Smooth muscle cell (in vitro differentiated cells): Measurements from ENCODE around the gene PRRC2B. TPM values are rescaled to one million over a fixed set of nuclear protein-coding genes. Genes with fewer than 3 reads are reported as not detected.
"Not testable (repeated sequence)": the region's sequence is repeated elsewhere in the genome, so short reads cannot be mapped to it uniquely, and the experiment has no call there.

ENCODE experiments used
- DNase-seq: peaks from one replicate; lab custom pipeline; 2025; ENCODE audit not compliant: unreplicated experiment; lab: John Stamatoyannopoulos, UW
- H2AFZ ChIP-seq: fragments of 200-600 bp; sonication (generic); 2 replicates; pipeline ENCODE4 v1.6.0; 2016; ENCODE audit warnings: antibody characterized with exemption, low read depth, mild to moderate bottlenecking
- H3F3A ChIP-seq: fragments of 200-600 bp; sonication (generic); 2 replicates; pipeline ENCODE4 v1.6.0; 2017; ENCODE audit warnings: antibody characterized with exemption, low read depth
- H3K27ac ChIP-seq: fragments of 200-600 bp; sonication (generic); 2 replicates; pipeline ENCODE4 v1.5.1; 2016; ENCODE audit warnings: low read depth, mild to moderate bottlenecking
- H3K27me3 ChIP-seq: fragments of 200-600 bp; sonication (generic); 2 replicates; pipeline ENCODE4 v1.6.1; 2016; ENCODE audit warnings: low read depth, mild to moderate bottlenecking
- H3K36me3 ChIP-seq: fragments of 200-600 bp; sonication (generic); 2 replicates; pipeline ENCODE4 v1.5.1; 2016; ENCODE audit warnings: low read depth
- H3K4me1 ChIP-seq: fragments of 200-600 bp; sonication (generic); 2 replicates; pipeline ENCODE4 v1.5.1; 2016; ENCODE audit warnings: low read depth
- H3K4me2 ChIP-seq: fragments of 200-600 bp; sonication (generic); 2 replicates; pipeline ENCODE4 v1.6.0; 2016; ENCODE audit warnings: mild to moderate bottlenecking
- H3K4me3 ChIP-seq: fragments of 200-600 bp; sonication (generic); 2 replicates; pipeline ENCODE4 v1.5.1; 2016; ENCODE audit warnings: mild to moderate bottlenecking
- H3K79me2 ChIP-seq: fragments of 200-600 bp; sonication (generic); 2 replicates; pipeline ENCODE4 v1.6.0; 2016; ENCODE audit warnings: low read depth, mild to moderate bottlenecking
- H3K9ac ChIP-seq: fragments of 200-600 bp; sonication (generic); 2 replicates; pipeline ENCODE4 v1.6.0; 2016; ENCODE audit warnings: low read depth
- H3K9me3 ChIP-seq: fragments of 200-600 bp; sonication (generic); replicated peaks from 2 replicates; pipeline ENCODE4 v1.5.1; 2016; ENCODE audit warnings: low read depth
- H4K20me1 ChIP-seq: fragments of 200-600 bp; sonication (generic); 2 replicates; pipeline ENCODE4 v1.6.0; 2016; ENCODE audit warnings: low read depth
- CTCF ChIP-seq: fragments of 200-600 bp; sonication (generic); IDR thresholded peaks from 2 replicates; pipeline ENCODE4 v1.5.1; 2017; ENCODE audit warnings: borderline replicate concordance, mild to moderate bottlenecking, antibody characterized with exemption; ENCODE audit not compliant: insufficient read depth, poor library complexity, severe bottlenecking
- WGBS: methylation state at CpG from one replicate; pipeline ENCODE4 v1.1.7; 2016; ENCODE audit warnings: low lambda C conversion rate; 5-methylcytosine and 5-hydroxymethylcytosine counted together
- polyA plus RNA-seq: library from polyadenylated mRNA; unstranded; fragments of >200 nt; fragmentation: Nextera tagmentation; extraction: Ambion mirVana; gene quantifications from 2 replicates; pipeline ENCODE4 v1.2.1, GENCODE V29; 2016
- total RNA-seq: library from RNA; depleted of rRNA; stranded (reverse); fragments of >200 nt; gene quantifications from 2 replicates; pipeline ENCODE4 v1.2.3, GENCODE V29; 2014

The PRRC2B gene
- total and polyA plus RNA-seq, 2 experiments from 2014 or later, result 38.6 to 97.2 TPM

DNA sequence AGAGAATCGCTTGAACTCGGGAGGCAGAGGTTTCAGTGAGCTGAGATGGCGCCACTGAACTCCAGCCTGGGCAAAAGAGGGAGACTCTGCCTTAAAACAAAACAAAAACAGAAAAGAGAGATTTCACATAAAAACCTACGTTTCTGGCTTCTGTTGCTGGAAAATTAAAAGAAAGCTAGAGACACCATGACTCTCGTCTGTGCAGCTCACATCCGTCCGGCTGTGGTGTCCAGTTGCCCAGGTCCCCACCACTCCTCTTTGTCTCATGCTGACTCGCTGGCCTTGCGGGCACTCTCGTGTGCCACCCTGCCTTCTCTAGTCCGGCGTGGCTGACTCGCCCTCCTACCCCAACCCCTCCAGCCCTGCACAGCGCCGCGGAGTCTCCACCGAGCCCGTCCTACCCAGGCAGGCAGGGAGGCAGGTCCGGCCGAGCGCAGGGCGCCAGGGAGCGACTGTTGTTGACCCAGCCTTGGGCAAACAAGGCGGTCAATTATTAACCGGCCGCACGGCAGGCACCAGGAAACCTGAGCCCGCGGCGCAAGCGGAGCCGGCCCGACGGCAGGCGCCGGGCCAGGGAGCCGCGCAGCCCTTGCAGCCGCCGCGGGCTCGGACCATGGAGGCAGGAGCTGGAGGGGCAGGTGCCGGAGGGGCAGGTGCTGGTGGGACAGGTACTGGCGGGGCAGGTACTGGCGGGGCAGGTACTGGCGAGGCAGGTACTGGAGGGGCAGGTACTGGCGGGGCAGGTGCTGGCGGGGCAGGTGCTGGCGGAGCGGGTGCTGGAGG lies 151.3 kb downstream of the PRRC2B start, which contains the start of gene PRRT1B:
TSS of gene PRRT1B (plus strand) at position 521 of the 783 bp plus-strand sequence. CDS start at position 614, 93 bp downstream.
- no peak within 1 kb of the TSS for H3K4me2 ChIP-seq
- 88% methylated on average over 42 of the region's 50 CpGs for WGBS

DNA sequence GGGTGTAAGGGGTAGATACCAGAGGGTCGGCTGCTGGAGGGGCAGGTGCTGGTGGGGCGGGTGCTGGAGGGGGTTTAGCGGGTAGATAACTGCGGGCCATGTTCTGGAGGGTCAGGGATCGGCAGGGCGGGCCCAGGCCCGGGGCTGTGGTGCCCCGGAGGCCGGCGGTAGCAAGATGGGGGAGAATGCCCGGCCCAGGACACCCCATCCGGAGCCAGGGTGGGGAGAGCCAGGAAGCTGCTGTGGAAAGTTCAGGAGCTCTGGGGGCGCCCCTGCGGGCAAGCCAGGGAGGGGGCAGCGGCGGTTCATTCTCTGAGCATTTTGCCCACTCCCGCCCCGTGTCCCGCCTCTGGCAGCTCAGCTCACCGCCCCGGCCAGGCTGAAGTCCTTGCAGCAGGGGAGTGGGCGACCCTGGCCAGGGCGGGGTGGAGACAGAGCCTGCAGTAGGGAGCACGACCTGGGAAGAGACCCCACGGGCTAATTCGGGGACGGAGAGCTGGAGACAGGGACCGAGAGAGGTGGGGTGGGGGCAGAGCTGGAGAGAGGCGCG lies 152.0 kb downstream of the PRRC2B start:
- DNase-seq, result no peak
- no peak overlapping the region for H3K4me2 ChIP-seq
- H3K79me2 ChIP-seq, result no peaks in the 10 kb centered on the region
- H3K4me3 ChIP-seq, result no peak overlapping the region
- peaks cover 3% of the 10 kb centered on the region for H3K9me3 ChIP-seq
- no peaks in the 10 kb centered on the region for H3K36me3 ChIP-seq
- TF ChIP-seq CTCF, result no peak
- H3K9ac ChIP-seq, result no peak overlapping the region
- H3K27ac ChIP-seq, result no peak overlapping the region
- peaks cover 3% of the 10 kb centered on the region for H3K27me3 ChIP-seq
- H3F3A ChIP-seq, result no peaks in the 10 kb centered on the region
- H2AFZ ChIP-seq, result no peak overlapping the region
- WGBS, result 64% methylated on average over 21 of the region's 30 CpGs
- H4K20me1 ChIP-seq, result no peaks in the 10 kb centered on the region
- no peaks in the 10 kb centered on the region for H3K4me1 ChIP-seq

More for the DNA sequence above, 151.3 kb downstream of the PRRC2B start, which contains the start of gene PRRT1B:
- Histone ChIP-seq H3K9me3 (peaks cover 3% of the 10 kb centered on the region), H3K9ac (no peak within 1 kb of the TSS), H3K4me3 (no peak within 1 kb of the TSS), H2AFZ (no peak within 1 kb of the TSS), H3K79me2 (no peaks in the 10 kb centered on the region), H3K4me1 (no peaks in the 10 kb centered on the region), H4K20me1 (no peaks in the 10 kb centered on the region), H3K36me3 (no peaks in the 10 kb centered on the region), H3K27me3 (peaks cover 3% of the 10 kb centered on the region), H3F3A (no peaks in the 10 kb centered on the region), H3K27ac (no peak within 1 kb of the TSS)
- DNase-seq, result no peak
- no peak for TF ChIP-seq CTCF

- WGBS, result 65% methylated on average over 34 of the region's 49 CpGs
- H2AFZ ChIP-seq, result no peak overlapping the region
- H3K27ac ChIP-seq, result no peak overlapping the region
- no peak for TF ChIP-seq CTCF
- no peak overlapping the region for H3K9ac ChIP-seq
- H3F3A ChIP-seq, result no peaks in the 10 kb centered on the region
- H3K4me2 ChIP-seq, result peak overlapping the region; percentile 77
- H3K36me3 ChIP-seq, result no peaks in the 10 kb centered on the region
- H4K20me1 ChIP-seq, result no peaks in the 10 kb centered on the region
- DNase-seq, result no peak
- peaks cover 3% of the 10 kb centered on the region for H3K9me3 ChIP-seq
- H3K4me1 ChIP-seq, result no peaks in the 10 kb centered on the region
- H3K27me3 ChIP-seq, result peaks cover 3% of the 10 kb centered on the region
- H3K79me2 ChIP-seq, result no peaks in the 10 kb centered on the region
- peak overlapping the region; percentile 18 for H3K4me3 ChIP-seq
These were observed 152.6 kb downstream of the PRRC2B start for GRCh38 chr9:131546336-131547084.

DNA sequence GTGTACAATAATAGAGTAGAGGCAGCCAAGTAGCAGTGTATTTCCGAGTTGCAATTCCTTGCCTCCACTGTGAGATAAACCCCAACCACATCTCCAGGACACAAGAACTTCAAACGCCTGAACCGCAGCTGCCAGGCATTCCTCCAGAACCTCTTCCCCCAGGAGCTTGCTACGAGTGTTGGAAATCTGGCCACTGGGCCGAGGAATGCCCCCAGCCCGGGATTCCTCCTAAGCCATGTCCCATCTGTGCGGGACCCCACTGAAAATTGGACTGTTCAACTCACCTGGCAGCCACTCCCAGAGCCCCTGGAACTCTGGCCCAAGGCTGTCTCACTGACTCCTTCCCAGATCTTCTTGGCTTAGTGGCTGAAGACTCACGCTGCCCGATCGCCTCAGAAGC lies 155.3 kb downstream of the PRRC2B start:
- not testable (repeated sequence) for H3K4me1 ChIP-seq, H3K36me3 ChIP-seq, H3K9me3 ChIP-seq, H2AFZ ChIP-seq, H3K27ac ChIP-seq, H3K9ac ChIP-seq, H3K4me2 ChIP-seq, DNase-seq, H3K4me3 ChIP-seq, H3F3A ChIP-seq, H4K20me1 ChIP-seq, H3K79me2 ChIP-seq
- peaks cover 16% of the 10 kb centered on the region for H3K27me3 ChIP-seq
- 95% methylated on average over 10 of the region's 10 CpGs for WGBS
